Loucy (cell line): ENCODE data around the gene PIAS2.

ENCODE experiments used
- EZH2phosphoT487 ChIP-seq: fragments of 200-600 bp; IDR thresholded peaks from 2 replicates; pipeline ENCODE4 v1.6.1; 2018; ENCODE audit warnings: antibody characterized with exemption, mild to moderate bottlenecking, moderate library complexity, borderline replicate concordance
- TF ChIP-seq, protein P1 (sequence below): fragments of 200-600 bp; sonication (generic); conservative IDR thresholded peaks from 2 replicates; pipeline ENCODE4 v1.5.1; 2014; ENCODE audit warnings: mild to moderate bottlenecking, antibody characterized with exemption, low read length

DNA sequence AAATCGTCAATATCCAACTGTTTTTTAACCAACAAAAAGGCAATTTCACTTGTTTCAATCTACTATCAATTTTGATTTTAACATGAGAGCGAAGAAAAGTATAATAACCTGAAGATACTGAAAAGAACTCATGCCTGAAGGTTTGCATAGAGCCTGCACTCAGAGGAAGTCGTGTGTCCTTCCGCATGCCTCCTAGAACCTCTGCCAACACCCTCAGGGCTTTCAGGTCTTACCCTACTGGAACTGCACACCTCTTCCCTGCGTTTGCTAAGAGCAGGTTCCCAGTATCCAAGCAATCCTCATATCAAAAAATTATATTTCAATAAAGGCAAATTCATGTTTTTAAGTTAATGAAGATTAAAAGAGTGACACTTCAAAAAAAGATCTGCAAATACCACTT lies 74.7 kb downstream of the PIAS2 start:
- TF ChIP-seq, protein P1, sequence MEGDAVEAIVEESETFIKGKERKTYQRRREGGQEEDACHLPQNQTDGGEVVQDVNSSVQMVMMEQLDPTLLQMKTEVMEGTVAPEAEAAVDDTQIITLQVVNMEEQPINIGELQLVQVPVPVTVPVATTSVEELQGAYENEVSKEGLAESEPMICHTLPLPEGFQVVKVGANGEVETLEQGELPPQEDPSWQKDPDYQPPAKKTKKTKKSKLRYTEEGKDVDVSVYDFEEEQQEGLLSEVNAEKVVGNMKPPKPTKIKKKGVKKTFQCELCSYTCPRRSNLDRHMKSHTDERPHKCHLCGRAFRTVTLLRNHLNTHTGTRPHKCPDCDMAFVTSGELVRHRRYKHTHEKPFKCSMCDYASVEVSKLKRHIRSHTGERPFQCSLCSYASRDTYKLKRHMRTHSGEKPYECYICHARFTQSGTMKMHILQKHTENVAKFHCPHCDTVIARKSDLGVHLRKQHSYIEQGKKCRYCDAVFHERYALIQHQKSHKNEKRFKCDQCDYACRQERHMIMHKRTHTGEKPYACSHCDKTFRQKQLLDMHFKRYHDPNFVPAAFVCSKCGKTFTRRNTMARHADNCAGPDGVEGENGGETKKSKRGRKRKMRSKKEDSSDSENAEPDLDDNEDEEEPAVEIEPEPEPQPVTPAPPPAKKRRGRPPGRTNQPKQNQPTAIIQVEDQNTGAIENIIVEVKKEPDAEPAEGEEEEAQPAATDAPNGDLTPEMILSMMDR = no peak
- TF ChIP-seq EZH2phosphoT487 = no peak
